OCI-LY7 (cell line): ENCODE data around the gene NRXN2.

Experiments used
- CTCF ChIP-seq: fragments of 200-600 bp; sonication (generic); conservative IDR thresholded peaks from 2 replicates; pipeline ENCODE4 v1.5.1; 2014; ENCODE audit warnings: mild to moderate bottlenecking, antibody characterized with exemption, low read length, moderate library complexity, mixed read lengths
- EZH2phosphoT487 ChIP-seq: fragments of 200-600 bp; sonication (generic); IDR thresholded peaks from 2 replicates; pipeline ENCODE4 v1.6.1; 2018; ENCODE audit warnings: low read depth, borderline replicate concordance, mild to moderate bottlenecking, mixed run types, antibody characterized with exemption, low read length, moderate library complexity, mixed read lengths

DNA sequence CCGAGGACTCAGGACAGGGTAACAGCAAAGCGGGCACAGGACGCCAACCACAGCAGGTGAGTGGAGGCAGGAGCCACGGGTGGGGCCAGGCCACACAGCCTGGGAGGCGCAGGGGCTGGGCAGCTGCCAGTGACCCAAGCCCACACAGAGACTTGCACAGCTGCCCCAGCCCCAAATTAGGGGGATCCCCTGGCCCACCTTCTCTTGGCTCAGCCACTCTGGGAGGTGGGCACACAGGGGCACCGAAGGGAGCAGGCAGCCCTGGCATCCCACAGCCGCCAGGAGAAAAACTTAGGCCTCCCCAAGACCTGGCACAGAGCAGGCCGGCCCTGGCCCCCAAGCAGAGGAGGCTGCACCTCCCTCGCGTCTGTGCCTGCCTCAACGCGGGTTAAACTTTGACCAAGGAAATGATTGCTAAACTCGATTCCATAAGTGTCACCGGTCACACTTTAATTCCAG lies 132.2 kb downstream of the NRXN2 start, which contains the start of gene SLC22A12:
- no peak for TF ChIP-seq CTCF
- no peak for TF ChIP-seq EZH2phosphoT487
